EL (cell line): ENCODE measurements around the gene MYOM3.
"Not testable (repeated sequence)": the region's sequence is repeated elsewhere in the genome, so short reads cannot be mapped to it uniquely, and the experiment has no call there.

ENCODE experiments used
- DNase-seq: peaks from one replicate; pipeline ENCODE4 v3.0.0-alpha.2; 2016

Gene MYOM3

DNA sequence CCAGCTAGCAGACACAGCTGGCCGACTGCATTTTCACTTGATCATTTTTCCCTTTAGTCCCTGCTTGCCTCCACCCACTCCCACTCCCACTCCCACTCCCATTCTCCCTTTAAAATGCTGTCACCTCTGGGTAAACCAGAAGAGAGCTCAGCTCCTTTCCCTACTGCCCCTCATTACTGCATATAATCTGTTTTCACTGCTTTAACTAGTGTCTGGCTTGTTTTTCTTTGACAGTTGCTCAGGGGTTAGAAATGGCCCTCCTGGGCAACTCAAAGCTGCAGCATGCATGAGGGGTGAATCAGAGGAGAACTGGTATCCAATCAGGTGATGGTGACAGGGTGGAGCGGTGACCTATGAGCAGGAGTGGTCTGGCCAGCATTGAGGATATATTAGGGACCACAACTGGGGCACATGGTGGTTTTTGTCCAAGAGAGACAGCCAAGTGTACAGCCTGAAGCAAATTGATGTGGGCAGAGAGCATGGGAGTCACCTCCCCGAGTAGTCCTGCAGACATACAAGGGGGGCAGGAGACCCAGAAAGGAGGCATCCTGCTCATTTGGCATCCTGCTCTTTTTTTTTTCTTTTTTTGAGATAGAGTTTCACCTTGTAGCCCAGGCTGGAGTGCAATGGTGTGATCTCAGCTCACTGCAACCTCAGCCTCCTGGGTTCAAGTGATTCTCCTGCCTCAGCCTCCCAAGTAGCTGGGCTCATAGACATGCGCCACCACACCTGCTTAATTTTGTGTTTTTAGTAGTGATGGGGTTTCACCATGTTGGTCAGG, 89.2 kb downstream of the MYOM3 start:
- peak; percentile 97 for DNase-seq

DNA sequence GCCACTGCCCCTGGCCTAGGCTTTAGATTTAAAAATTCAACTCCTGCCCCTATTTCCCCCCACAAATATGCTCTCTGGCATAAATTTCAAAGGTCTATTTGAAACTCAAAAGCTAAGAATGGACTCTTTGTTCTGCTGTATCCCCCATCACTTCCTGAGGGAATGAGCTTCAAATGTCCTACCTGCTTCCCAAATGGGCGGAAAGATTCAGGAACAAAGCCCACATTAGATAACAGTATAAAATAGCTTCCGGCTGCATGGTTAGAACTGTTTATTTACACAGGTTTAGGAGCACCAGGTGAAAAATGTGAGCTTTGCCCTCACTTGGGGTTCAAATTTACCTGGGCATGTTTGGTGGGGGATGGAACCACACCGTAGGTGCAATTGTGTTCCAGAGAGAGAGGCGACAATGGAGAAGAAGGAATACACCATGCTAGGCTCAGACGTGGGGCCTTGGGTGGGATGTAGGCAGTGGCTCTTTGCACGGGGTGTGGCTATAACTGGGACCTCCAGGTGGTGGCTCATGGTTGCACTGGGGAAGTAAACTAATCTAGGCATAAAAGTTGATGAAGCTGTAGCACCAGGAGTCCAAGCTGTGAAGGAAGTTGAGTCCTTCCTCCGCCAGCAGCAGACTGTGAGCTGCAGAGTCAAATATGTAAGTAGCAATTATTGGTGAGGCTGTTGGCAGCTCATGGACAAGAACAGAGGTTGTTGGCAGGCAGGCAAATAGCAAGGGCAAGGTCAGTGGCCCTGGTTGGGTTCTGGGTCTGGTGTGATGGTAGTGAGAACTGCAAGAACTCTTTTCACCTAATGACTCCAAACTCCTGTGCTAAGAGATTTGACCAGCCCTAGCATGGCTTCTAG, 90.3 kb downstream of the MYOM3 start:
- DNase-seq, result peak; percentile 20

DNA sequence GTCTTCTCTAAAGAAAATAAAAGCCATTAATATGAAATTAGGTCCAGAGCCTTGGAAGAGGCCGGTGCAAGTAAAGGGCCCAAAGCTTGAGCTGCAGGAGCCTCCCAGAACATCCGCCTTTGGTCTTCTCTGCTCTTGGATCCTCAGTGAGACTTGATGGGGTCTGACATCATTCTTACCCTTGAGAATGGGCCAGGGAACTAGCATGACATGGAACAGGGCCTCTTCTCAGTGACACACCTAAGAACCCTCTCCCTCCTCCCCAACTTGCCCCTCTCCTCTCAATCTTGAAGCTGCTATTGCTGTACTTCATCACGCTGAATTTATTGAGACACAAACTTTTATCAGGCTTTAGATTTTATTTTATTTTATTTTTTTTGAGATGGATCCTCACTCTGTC, 91.5 kb downstream of the MYOM3 start:
- no peak for DNase-seq

DNA sequence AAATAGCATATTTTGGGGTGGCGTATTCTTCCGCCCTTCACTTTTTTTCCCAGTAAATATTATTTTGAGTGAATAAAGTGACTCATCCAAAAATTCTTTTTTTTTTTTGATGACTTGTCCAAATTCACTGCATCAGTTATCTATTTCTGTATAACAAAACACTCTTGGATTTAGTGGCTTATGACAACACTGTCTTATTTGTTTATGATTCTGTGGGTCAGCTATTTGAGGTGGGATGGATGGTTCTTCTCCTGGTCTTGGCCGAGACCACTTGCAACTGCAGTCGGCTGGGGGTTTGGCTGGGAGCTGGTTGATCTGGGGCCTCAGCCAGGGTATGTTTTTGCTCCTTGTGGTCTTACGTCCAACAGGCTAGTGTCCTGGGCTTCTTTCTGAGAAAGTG, 91.9 kb downstream of the MYOM3 start:
- no peak for DNase-seq

DNA sequence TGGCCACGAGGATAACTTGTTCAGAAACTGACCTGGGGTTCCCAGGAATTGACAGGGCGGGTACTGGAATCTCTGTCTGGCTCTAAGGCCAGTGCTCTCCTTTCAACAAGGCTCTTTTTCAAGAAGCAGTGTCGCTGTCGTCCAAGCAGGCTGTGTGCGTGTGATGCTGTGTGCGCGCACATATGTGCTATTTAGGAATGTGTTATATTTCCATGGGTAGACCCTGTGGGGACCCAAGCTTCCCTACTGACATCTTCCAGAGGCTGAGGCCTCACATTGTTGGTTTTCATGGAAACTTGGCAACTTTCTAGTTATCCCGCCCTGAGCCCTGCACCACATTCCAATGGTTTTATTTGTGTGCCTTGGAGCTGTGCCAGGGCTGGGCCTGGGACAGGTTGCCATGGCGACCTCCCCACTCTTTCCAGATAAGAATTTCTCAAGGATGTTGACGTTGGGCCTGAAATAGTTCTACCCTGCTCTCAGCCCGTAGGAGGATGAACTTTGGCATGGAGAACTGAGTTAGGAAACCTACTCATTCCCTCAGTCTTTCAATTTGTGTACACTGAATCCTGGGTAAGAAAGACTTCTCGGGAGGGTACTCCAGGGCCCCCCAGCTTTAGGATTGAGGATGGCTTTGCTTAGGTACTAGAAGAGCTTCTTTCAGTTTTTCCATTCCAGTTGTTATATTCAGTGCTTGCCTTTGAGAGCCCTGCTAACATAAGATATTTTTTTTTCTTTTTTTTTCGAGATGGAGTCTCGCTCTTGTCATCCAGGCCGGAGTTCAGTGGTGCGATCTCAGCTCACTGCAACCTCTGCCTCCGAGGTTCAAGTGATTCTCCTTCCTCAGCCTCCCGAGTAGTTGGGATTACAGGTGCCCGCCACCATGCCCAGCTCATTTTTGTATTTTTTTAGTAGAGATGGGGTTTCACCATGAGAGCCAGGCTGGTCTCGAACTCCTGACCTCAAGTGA, 93.0 kb downstream of the MYOM3 start:
- peak; percentile 99 for DNase-seq

DNA sequence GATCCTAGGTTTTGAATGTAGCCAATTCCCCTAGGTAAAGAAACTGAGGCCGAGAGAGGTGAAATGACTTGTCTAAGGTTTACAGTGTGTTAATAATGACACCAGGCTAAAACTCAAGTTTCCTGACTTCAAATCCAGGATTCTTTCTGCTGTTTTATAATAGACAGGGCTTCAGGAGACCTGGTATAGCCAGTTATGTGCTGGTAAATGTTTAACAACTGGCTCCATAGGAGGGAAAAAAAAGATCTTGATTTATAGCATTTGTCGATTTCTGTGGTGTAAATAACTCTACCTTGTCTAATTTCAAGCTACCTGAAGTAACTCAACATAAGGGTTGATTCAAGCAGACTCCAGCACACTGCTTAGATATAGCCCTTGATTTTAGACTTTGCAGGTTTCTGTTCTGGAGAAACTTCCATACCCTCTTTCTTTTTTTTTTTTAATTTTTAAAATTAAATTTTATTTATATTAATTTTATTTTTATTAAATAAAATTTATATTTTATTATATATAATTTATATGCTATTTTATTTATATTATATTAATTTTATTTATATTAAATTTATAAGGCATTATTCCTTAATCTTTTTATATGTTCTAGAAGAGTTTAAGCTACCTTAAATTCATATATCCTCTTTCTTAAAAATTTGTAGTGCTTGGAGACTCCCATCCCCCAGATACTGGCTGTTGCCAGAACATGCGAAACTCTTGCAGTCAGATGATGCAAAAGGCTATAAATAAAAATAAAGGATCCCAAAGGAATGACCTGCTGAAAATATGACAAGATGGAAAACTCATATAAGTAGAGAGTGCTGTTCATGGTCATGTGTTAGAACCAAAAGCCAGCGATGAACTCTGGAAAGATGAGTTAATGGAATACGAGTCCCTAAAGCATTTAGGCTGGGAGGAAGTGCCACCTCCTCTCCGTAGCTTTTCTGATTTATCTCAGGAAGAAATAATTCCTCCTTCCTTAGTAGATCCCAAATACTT, 96.4 kb downstream of the MYOM3 start:
- no peak for DNase-seq

DNA sequence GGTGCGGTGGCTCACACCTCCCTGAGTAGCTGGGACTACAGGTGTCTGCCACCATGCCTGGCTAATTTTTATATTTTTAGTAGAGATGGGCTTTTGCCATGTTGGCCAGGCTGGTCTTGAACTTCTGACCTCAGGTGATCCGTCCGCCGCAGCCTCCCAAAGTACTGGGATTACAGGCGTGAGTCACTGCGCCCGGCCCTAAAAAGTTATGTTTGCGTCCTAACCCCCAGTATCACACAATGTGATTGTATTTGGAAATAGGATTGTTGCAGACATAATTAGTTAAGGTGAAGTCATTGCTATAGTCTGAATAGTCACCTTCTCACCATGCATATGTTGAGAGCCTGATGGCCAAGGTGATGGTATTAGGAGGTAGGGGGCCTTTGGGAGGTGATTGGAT, 99.1 kb downstream of the MYOM3 start:
- not testable (repeated sequence) for DNase-seq

DNA sequence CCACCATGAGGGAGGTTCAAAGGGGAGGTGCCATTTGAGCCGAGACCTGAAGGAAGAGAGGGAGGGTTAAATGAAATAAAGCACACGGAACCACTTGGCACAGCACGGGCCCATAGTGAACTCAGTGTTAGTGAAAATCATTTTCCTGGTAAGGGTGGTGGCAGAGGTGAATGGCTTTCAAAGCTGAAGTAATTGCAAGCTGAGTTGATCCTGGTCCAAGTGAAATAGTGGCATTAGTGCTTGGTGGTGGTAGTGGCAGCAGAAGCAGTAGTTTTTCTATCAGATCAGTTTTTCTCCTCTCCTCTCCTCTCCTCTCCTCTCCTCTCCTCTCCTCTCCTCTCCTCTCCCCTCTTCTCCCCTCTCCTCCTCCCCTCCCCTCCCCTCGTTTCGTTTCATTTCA, 101.3 kb downstream of the MYOM3 start:
- no peak for DNase-seq

DNA sequence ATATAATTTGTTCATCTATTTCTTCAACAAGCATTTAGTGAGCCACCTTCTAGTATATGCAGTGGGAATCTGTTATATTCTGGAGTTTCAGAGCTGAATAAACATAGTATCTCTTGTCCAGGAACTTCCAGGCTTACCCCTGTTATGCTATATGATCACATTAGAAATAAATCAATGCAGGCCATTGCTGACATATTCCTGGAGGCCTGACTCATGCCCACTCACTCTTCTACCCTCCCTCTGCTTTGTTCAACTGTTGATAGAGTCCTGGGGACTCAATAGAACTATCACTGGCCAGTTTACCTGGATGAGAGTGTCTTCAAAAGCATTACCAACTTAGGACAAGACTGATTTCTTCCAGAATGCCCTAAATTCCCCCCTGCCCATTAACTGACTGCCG, 102.5 kb downstream of the MYOM3 start:
- DNase-seq, result peak; percentile 83

DNA sequence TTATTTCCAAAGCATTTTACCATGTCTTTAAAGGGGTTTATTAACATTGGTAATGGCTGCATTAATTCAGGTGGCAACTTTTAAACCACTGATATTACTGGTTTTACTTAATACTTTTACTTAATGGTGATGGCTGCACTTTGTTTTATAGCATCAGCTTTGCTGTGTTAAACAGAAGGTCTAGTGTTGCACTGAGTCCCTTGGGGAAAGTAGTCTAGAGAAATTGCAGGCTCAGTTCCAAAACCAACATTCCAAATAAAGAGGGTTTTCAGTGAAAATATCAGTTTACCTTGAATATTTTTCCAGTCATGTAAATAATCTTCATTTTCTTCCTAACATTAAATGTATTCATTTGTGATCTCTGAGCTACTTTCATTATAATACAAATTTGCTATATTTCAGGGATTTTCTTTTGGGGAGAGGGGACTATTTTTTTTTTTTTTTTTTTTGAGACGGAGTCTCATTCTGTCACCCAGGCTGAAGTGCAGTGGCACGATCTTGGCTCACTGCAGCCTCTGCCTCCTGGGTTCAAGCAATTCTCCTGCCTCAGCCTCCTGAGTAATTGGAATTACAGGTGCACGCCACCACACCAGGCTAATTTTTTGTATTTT, 103.3 kb downstream of the MYOM3 start:
- peak; percentile 35 for DNase-seq

DNA sequence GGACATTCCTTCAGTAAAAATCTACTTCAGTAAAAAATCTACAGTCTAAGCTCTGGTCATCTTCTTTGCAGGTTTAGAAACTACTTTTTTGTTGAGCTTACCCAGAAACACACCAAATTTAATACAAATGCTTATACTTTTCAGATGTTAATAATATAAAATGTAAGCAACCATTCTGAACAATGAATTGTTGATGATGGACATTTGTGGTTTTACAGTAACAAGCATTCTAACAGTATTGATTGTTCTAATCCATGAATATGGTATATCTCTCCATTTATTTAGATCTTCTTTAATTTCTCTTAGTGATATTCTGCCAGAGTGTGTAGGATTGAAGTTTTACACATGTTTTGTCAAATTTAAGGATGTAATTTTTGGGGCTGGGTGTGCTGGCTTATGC, 104.9 kb downstream of the MYOM3 start:
- no peak for DNase-seq
